T-helper 1 cell treated with Interleukin-12 subunit alpha and Interleukin-12 subunit beta and Interleukin-4 antibody, amounts not matched to agents 30 μg/mL and 1 μg/mL, for 36 hours (primary cell): ENCODE data around the gene OGFOD3.
"Not testable (repeated sequence)": the region's sequence is repeated elsewhere in the genome, so short reads cannot be mapped to it uniquely, and the experiment has no call there.

Experiments used
- H3K27ac Mint-ChIP-seq: one replicate; pipeline ENCODE4 v1.8.0; 2021; ENCODE audit warnings: mild to moderate bottlenecking, mixed read lengths
- H3K27me3 Mint-ChIP-seq: one replicate; pipeline ENCODE4 v1.8.0; 2021; ENCODE audit warnings: low read depth, mixed read lengths
- H3K36me3 Mint-ChIP-seq: one replicate; pipeline ENCODE4 v1.8.0; 2021; ENCODE audit warnings: low read depth, mixed read lengths
- H3K4me1 Mint-ChIP-seq: one replicate; pipeline ENCODE4 v1.8.0; 2021; ENCODE audit warnings: low read depth, mixed read lengths
- H3K4me3 Mint-ChIP-seq: one replicate; pipeline ENCODE4 v1.8.0; 2021; ENCODE audit warnings: mild to moderate bottlenecking, moderate library complexity, mixed read lengths
- H3K9me3 Mint-ChIP-seq: one replicate; pipeline ENCODE4 v1.8.0; 2021; ENCODE audit warnings: mixed read lengths

The OGFOD3 gene

GRCh38 chr17:82374626-82375331 lies 43.6 kb downstream of the OGFOD3 start:
- Mint-ChIP-seq H3K4me1 (peaks cover 9% of the 10 kb centered on the region), H3K27ac (no peak overlapping the region), H3K9me3 (no peaks in the 10 kb centered on the region), H3K36me3 (no peaks in the 10 kb centered on the region), H3K27me3 (peaks cover 52% of the 10 kb centered on the region), H3K4me3 (no peak overlapping the region)

DNA sequence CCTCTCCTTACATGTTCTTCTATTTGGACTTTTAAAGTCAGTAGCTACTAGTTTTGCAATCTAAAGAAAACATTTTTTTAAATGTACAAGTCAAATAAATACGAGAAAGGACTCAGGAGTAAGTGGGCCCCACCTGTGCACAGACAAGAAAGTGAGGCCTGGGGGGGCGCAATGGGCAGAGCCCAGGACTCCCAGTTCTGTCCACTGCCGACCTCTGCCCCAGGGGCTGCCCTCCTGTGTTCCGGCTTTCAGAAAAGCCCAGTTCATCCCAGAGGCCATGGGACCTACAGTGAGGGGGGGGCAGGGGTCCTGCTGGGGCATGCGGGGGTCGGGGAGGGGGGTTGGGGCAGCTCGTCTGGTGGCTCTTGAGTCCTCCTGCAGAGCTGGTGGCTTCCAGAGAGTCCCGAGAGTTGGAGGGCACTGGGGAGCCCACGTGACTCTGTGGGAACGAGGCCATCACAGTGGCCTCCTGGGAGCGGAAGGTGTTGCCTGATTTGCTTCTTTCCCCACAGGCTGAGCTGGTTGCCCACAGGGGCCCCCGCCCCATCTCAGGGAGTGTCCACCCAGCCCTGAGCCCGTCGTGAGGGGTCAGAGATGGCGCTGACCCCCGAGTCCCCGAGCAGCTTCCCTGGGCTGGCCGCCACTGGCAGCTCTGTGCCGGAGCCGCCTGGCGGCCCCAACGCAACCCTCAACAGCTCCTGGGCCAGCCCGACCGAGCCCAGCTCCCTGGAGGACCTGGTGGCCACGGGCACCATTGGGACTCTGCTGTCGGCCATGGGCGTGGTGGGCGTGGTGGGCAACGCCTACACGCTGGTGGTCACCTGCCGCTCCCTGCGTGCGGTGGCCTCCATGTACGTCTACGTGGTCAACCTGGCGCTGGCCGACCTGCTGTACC lies 44.4 kb downstream of the OGFOD3 start:
- Mint-ChIP-seq H3K27me3 (peaks cover 58% of the 10 kb centered on the region), H3K9me3 (no peaks in the 10 kb centered on the region), H3K36me3 (no peaks in the 10 kb centered on the region), H3K4me1 (peaks cover 9% of the 10 kb centered on the region), H3K4me3 (no peak overlapping the region), H3K27ac (no peak overlapping the region)

- peaks cover 57% of the 10 kb centered on the region for H3K27me3 Mint-ChIP-seq
- not testable (repeated sequence) for H3K36me3 Mint-ChIP-seq, H3K9me3 Mint-ChIP-seq, H3K4me1 Mint-ChIP-seq, H3K27ac Mint-ChIP-seq
- H3K4me3 Mint-ChIP-seq: peak overlapping the region; percentile 58
Measured at GRCh38 chr17:82373072-82373452, 45.3 kb downstream of the OGFOD3 start.

DNA sequence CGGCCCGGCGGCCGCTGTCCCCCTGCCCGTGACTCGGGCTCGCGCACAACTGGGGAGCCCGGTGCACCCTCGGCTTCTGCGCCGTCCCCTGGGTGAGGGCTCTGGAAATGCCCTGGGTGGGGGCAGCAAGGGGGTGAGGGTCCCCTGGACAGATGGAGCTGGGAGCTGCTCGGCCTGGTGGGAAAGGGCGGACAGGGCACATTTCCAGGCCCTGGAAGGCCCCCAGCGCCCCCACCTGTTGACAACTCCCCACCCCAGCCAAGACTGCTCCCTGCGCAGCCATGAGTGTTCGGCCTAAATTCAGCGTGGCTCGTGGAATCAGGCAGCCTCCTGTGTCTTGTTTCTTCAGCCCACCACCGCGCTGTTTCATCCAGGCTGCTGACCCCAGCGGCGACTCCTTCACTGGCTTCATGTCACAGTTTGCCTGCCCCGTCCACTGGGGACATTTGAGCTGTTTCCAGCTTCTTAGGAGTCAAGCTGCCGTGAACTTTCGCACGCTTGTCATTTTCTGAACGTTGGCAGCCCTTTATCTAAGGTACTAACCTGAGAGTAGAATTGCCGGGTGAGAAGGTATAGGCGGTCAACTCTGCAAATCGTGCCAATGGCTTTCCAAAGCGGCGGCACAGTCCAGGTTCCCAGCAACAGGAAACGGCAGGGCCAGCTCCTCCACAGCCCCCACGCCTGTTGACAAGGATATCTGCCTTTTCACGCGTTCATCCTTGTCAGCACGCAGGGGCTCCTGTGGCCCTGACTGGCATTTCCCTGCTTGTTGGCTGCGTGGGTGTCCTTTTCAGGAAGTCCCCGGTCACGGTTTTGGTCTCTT lies 45.9 kb downstream of the OGFOD3 start:
- no peak overlapping the region for H3K27ac Mint-ChIP-seq
- H3K4me1 Mint-ChIP-seq: peaks cover 9% of the 10 kb centered on the region
- no peak overlapping the region for H3K4me3 Mint-ChIP-seq
- no peaks in the 10 kb centered on the region for H3K36me3 Mint-ChIP-seq
- no peaks in the 10 kb centered on the region for H3K9me3 Mint-ChIP-seq
- peaks cover 60% of the 10 kb centered on the region for H3K27me3 Mint-ChIP-seq

DNA sequence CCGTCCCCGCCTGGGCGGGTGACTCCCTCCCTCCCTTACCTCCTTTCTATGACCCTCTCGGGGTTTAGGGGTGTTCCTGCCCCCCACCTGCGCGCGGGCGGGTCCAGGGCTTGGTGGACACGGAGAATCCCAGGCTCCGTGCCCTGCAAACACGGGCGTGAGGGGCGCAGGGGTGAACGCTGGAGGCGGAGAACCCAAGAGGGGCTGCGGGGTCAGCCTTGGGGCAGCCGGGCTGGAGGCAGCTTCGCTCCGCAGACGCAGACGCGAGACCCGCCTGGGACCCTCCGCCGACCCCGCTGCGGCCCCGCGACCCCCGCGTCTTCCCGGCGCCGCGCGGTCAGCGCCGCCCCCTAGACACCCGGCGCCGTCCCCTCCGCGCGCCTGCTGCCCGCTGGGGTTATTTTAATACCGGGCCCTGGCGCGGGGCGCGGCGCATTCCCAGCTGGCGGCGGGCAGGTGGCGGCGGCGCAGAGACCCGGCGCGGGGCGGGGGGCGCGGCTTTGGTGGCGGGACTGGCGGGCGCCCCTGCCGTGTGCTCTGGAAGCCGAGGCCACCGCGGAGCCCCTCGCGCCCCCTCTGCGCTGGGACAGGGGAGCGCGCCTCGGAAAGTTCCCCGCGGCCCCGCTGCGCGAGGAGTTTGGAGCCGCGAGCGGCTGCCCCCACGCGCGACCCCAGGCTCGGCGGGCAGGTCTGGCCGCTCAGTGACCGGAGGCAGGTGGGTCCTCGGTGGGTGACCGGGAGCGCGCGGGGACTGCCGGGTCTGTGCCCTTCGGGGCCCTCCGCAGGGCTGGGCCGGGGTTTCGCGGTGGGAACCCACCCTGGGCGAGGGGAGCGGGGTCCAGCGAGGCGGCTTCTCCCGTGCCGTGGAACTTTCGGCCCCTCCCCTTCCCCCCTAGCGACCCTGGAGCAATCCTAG lies 46.8 kb downstream of the OGFOD3 start, which contains the start of gene UTS2R:
TSS of gene UTS2R (plus strand) at position 433 of the 916 bp plus-strand sequence. CDS start 2,560 bp downstream, outside the sequence.
- Mint-ChIP-seq H3K27ac (peak within 1 kb of the TSS; percentile 78), H3K36me3 (no peaks in the 10 kb centered on the region), H3K9me3 (no peaks in the 10 kb centered on the region), H3K4me3 (peak within 1 kb of the TSS; percentile 78), H3K4me1 (peaks cover 9% of the 10 kb centered on the region), H3K27me3 (peaks cover 60% of the 10 kb centered on the region)

DNA sequence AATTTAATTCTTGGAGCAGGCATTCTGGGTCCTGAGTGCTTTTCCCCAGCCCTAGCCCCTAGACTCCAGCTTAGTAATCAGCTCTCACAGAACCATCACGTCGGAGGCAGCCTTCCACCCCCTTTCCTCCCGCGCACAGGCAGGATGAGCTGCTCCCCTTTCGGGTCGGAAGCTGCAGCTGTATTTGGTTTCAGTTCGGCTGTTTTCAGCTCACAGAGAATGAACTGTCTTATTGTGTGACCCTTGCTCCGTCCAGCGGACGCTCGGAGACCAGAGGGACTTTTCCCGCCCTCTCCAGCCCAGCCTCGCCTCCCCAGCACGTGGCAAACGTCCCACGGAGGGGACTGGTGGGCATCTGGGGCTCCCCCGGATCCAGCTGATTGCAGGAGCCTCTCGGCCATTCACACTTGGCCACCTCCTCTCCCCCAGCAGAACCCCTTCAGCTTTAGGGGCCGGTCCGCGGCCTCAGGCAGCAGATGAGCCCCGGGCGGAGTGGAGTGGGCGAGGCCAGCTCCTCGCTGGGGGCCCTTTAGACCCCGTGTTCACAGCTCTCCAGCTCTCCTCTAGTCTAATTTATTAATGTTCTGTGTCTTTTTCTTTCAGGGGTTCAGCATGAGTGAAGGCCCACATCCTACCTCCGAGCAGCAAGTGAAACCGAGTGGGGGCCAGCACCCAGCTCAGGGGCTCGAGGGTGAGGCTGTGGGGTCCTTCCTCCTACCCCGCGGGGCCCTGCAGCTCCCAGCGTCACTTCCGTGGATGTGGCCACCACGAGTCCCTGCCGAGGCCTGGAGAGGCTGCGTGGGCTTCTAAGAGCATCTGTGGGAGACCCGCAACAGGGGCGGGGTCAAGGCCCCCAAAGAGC lies 47.7 kb downstream of the OGFOD3 start:
- Mint-ChIP-seq H3K27ac (peak overlapping the region; percentile 78), H3K4me1 (peaks cover 9% of the 10 kb centered on the region)

DNA sequence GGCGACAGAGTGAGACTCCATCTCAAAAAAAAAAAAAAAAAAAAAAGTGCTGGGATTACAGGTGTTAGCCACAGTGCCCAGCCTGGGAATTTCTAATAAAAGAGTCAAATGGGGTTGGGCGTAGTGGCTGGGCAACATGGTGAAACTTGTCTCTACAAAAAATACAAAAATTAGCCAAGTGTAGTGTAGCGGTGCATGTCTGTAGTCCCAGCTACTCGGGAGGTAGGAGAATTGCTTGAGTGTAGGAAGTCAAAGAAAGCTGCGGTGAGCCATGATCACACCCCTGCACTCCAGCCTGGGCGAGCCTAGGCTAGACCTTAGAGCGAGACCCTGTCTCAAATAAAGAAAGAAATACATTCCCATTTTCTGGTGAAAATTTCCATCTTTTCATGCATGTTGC lies 49.2 kb downstream of the OGFOD3 start:
- peaks cover 9% of the 10 kb centered on the region for H3K4me1 Mint-ChIP-seq
- no peak overlapping the region for H3K4me3 Mint-ChIP-seq
- no peak overlapping the region for H3K27ac Mint-ChIP-seq
- no peaks in the 10 kb centered on the region for H3K9me3 Mint-ChIP-seq
- H3K27me3 Mint-ChIP-seq: peaks cover 56% of the 10 kb centered on the region
- H3K36me3 Mint-ChIP-seq: no peaks in the 10 kb centered on the region

More for the DNA sequence above, 47.7 kb downstream of the OGFOD3 start:
- H3K27me3 Mint-ChIP-seq: peaks cover 54% of the 10 kb centered on the region
- no peaks in the 10 kb centered on the region for H3K36me3 Mint-ChIP-seq
- H3K4me3 Mint-ChIP-seq: peak overlapping the region; percentile 78
- H3K9me3 Mint-ChIP-seq: no peaks in the 10 kb centered on the region

DNA sequence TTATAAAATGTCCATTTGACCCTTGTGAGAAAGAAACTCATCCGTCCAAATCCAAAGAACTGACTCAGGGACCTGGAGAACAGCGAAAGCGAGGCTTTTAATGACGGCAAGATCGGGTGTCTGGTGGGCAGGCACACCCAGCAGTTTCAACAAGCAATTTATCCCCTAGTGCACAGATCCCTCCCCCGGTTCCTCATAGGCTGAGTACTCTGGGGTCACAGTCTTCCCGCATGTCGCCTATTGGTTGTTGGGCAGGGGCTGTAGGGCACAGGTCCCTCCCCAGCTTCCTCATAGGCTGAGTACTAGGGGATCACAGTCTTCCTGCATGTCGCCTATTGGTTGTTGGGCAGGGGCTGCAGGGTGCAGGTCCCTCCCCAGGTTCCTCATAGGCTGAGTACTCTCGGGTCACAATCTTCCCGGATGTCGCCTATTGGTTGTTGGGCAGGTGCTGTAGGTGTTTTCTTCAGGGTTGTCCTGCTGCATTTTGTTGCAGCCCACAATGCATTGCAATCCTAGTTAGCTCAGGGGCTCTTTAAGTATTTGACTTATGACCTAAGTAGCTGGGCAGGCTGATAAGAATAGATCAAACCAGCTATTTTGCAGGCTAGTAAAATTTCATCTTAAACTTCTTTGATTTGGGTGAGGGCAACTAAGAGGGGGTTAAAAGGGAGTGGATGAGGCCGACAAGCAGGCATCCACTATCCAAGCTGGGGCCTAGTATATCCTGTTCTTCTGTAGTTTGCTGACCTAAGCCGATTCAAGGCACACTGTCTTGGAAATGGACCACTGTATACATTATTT lies 50.5 kb downstream of the OGFOD3 start:
- H3K9me3 Mint-ChIP-seq: no peaks in the 10 kb centered on the region
- no peaks in the 10 kb centered on the region for H3K36me3 Mint-ChIP-seq
- peaks cover 5% of the 10 kb centered on the region for H3K4me1 Mint-ChIP-seq
- peaks cover 47% of the 10 kb centered on the region for H3K27me3 Mint-ChIP-seq
- no peak overlapping the region for H3K4me3 Mint-ChIP-seq
- no peak overlapping the region for H3K27ac Mint-ChIP-seq

DNA sequence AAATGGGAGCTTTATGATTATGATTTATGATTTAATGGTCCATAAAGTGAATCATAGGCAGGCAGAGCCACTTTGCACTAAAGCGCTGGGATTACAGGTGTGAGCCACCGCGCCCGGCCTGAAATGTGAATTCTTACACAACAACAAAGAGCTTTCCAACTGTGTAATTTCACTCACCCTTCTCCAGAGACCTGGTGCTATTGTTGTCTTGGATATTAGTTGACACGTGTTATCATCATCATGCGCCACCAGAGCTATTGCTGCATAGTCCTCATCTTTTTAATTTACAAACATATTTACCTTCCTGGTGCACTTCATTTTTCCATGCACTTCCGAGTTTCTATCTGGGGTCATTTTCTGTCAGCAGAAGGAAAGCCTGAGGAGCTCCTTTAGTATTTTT lies 51.6 kb downstream of the OGFOD3 start:
- Mint-ChIP-seq H3K36me3 (no peaks in the 10 kb centered on the region), H3K4me3 (no peak overlapping the region), H3K27me3 (peaks cover 44% of the 10 kb centered on the region), H3K4me1 (peaks cover 4% of the 10 kb centered on the region), H3K27ac (no peak overlapping the region), H3K9me3 (no peaks in the 10 kb centered on the region)

- H3K36me3 Mint-ChIP-seq: no peaks in the 10 kb centered on the region
- no peak overlapping the region for H3K4me3 Mint-ChIP-seq
- H3K4me1 Mint-ChIP-seq: no peaks in the 10 kb centered on the region
- H3K27me3 Mint-ChIP-seq: peaks cover 40% of the 10 kb centered on the region
- H3K27ac Mint-ChIP-seq: no peak overlapping the region
- no peaks in the 10 kb centered on the region for H3K9me3 Mint-ChIP-seq
Measured at GRCh38 chr17:82365606-82366295, 52.6 kb downstream of the OGFOD3 start.

GRCh38 chr17:82361885-82362633 lies 56.3 kb downstream of the OGFOD3 start:
- Mint-ChIP-seq H3K27me3 (peaks cover 20% of the 10 kb centered on the region), H3K36me3 (no peaks in the 10 kb centered on the region), H3K9me3 (no peaks in the 10 kb centered on the region), H3K4me1 (peaks cover 8% of the 10 kb centered on the region), H3K27ac (no peak overlapping the region), H3K4me3 (no peak overlapping the region)
